Sigmoid colon (tissue), 7 donors: Measurements from ENCODE around the gene MYEOV. TPM values are rescaled to one million over a fixed set of nuclear protein-coding genes. Genes with fewer than 3 reads are reported as not detected.

ENCODE experiments used
- DNase-seq: peaks from one replicate; pipeline ENCODE4 v3.0.0-alpha.2; 2019
- H3K27ac ChIP-seq, 4 donors: fragments of 200-600 bp; sonication (generic); one replicate each; pipeline ENCODE4 v1.5.1; 2016 to 2019; ENCODE audit warnings: mild to moderate bottlenecking in 1 of 4
- H3K27me3 ChIP-seq, 3 donors: fragments of 200-600 bp; sonication (generic); one replicate each; pipeline ENCODE4 v1.5.1; 2019; ENCODE audit warnings: mild to moderate bottlenecking in 1 of 3
- H3K36me3 ChIP-seq, 4 donors: fragments of 200-600 bp; sonication (generic); one replicate each; pipeline ENCODE4 v1.5.1; 2016 to 2019
- H3K4me1 ChIP-seq, 4 donors: fragments of 200-600 bp; sonication (generic); one replicate each; pipeline ENCODE4 v1.5.1; 2017 to 2019
- H3K4me3 ChIP-seq, 4 donors: fragments of 200-600 bp; sonication (generic); one replicate each; pipeline ENCODE4 v1.5.1; 2017 to 2019; ENCODE audit warnings: mild to moderate bottlenecking in 2 of 4, moderate library complexity in 1 of 4
- H3K9me3 ChIP-seq, 4 donors: fragments of 200-600 bp in 3 of 4; sonication (generic) in 3 of 4; one replicate each; pipeline versions ENCODE4 v1.5.1 to v1.6.1; 2013 to 2019
- CTCF ChIP-seq, 4 experiments: fragments of 450-650 bp in 3 of 4; fragments of 200-600 bp in 1 of 4; IDR thresholded peaks; one replicate each; pipeline ENCODE4 v1.5.1; 2016 to 2019; ENCODE audit warnings: antibody characterized with exemption in 4 of 4, mild to moderate bottlenecking in 3 of 4, moderate library complexity in 2 of 4
- EP300 ChIP-seq, 4 donors: sonication (generic); formaldehyde crosslinking; IDR thresholded peaks; one replicate each; pipeline ENCODE4 v1.6.1; 2017; ENCODE audit warnings: antibody characterized with exemption in 4 of 4
- POLR2A ChIP-seq, 2 donors: fragments of 450-650 bp; IDR thresholded peaks; one replicate each; pipeline ENCODE4 v1.6.1; 2016; ENCODE audit warnings: antibody characterized with exemption in 2 of 2, mild to moderate bottlenecking in 2 of 2, moderate library complexity in 2 of 2
- POLR2AphosphoS5 ChIP-seq, 4 donors: sonication (generic); formaldehyde crosslinking; IDR thresholded peaks; one replicate each; pipeline ENCODE4 v1.6.1; 2017; ENCODE audit warnings: antibody characterized with exemption in 4 of 4
- WGBS, 2 donors: extraction: QIAGEN DNeasy Blood & Tissue Kit; methylation state at CpG; one replicate each; pipeline ENCODE4 v1.1.7; 2013; 5-methylcytosine and 5-hydroxymethylcytosine counted together
- intact Hi-C: fragments of 100-400 bp; cut with DNase I; formaldehyde crosslinking; loops from one replicate; pipeline ENCODE4 v1.15.1; 2023
- polyA plus RNA-seq, 3 donors: library from polyadenylated mRNA; stranded (reverse); fragments of 200-250 nt; gene quantifications; one replicate each; pipeline ENCODE4 v1.2.3, GENCODE V29; 2013
- total RNA-seq, 4 donors: library from RNA; depleted of rRNA; stranded (reverse); fragments of >200 nt; gene quantifications; one replicate each; pipeline ENCODE4 v1.1.0, GENCODE V29; 2016
- donor health status: healthy with polysubstance abuse.
- donor health status: Bipolar disorder and iron deficiency.
- donor health status: healthy.

Gene MYEOV
- total and polyA plus RNA-seq, 7 donors, result 1.2 to 11.1 (median 10.1) TPM; not detected in 4

- no peak for TF ChIP-seq CTCF (IDR thresholded peaks at IDR 0.05)
- TF ChIP-seq POLR2A (IDR thresholded peaks at IDR 0.05), result no peak
- no peak for TF ChIP-seq POLR2AphosphoS5 (IDR thresholded peaks at IDR 0.05)
- TF ChIP-seq EP300 (IDR thresholded peaks at IDR 0.05), result no peak
- no peaks in the 10 kb centered on the region for H3K36me3 ChIP-seq
- H3K4me1 ChIP-seq, result peaks cover 0 to 27% (median 17%) of the 10 kb centered on the region in 4 donors
- no peak overlapping the region for H3K4me3 ChIP-seq
- no peak overlapping the region for H3K27ac ChIP-seq
- no peaks in the 10 kb centered on the region for H3K9me3 ChIP-seq
- no peak for DNase-seq
- 94 to 98% methylated on average over 8 of the region's 8 CpGs for WGBS, 2 donors
- intact Hi-C loops, result no loop called here
- H3K27me3 ChIP-seq, result no peaks in the 10 kb centered on the region
These were observed 8.6 kb downstream of the MYEOV start for GRCh38 chr11:69302447-69303020.

- no peak overlapping the region for H3K27ac ChIP-seq
- H3K36me3 ChIP-seq, result no peaks in the 10 kb centered on the region
- 96% methylated on average over 18 of the region's 18 CpGs for WGBS, 2 donors
- H3K9me3 ChIP-seq, result no peaks in the 10 kb centered on the region
- no peak overlapping the region for H3K4me3 ChIP-seq
- H3K27me3 ChIP-seq, result no peaks in the 10 kb centered on the region
- intact Hi-C loops, result no loop called here
- peaks cover 0 to 18% (median 8%) of the 10 kb centered on the region in 4 donors for H3K4me1 ChIP-seq
- no peak for DNase-seq
- TF ChIP-seq CTCF (IDR thresholded peaks at IDR 0.05), result no peak
- no peak for TF ChIP-seq POLR2AphosphoS5 (IDR thresholded peaks at IDR 0.05)
These were observed 9.5 kb downstream of the MYEOV start for GRCh38 chr11:69303427-69303826.

GRCh38 chr11:69304258-69304657, 10.3 kb downstream of the MYEOV start:
- Histone ChIP-seq H3K27me3 (no peaks in the 10 kb centered on the region), H3K27ac (no peak overlapping the region), H3K36me3 (no peaks in the 10 kb centered on the region), H3K9me3 (no peaks in the 10 kb centered on the region), H3K4me1 (peaks cover 0 to 11% (median 0%) of the 10 kb centered on the region in 4 donors), H3K4me3 (no peak overlapping the region)
- WGBS, 2 donors, result 40 to 95% methylated on average over 1 of the region's 1 CpG
- no peak for TF ChIP-seq POLR2A (IDR thresholded peaks at IDR 0.05)
- no peak for TF ChIP-seq EP300 (IDR thresholded peaks at IDR 0.05)
- no peak for TF ChIP-seq CTCF (IDR thresholded peaks at IDR 0.05)
- DNase-seq, result no peak
- intact Hi-C loops, result no loop called here

DNA sequence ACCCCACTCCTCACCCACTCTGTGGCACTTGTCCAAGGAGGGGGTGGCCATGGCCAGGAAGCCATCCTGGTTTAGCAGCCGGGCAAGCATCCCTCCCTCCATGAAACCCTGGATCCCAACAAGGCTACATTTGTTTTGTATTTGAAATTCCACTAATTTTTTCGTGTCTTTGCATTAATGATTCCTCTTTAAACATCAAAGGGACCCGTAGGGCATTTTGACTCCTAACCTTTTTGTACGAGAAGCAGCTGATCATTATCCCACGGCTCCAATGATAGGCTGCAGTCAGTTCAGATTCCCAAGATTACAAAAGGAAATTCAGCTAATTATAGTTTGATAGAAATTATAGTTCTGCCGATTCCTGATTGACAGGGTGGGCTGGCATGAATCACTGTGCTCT, 10.7 kb downstream of the MYEOV start:
- TF ChIP-seq CTCF (IDR thresholded peaks at IDR 0.05), result no peak
- no peak for TF ChIP-seq EP300 (IDR thresholded peaks at IDR 0.05)
- TF ChIP-seq POLR2A (IDR thresholded peaks at IDR 0.05), result no peak
- no peak for TF ChIP-seq POLR2AphosphoS5 (IDR thresholded peaks at IDR 0.05)
- intact Hi-C loops, result no loop called here
- no peak overlapping the region for H3K4me3 ChIP-seq
- H3K27me3 ChIP-seq, result no peaks in the 10 kb centered on the region
- DNase-seq, result no peak
- WGBS, 2 donors, result 82 to 86% methylated on average over 6 of the region's 6 CpGs
- H3K4me1 ChIP-seq, result peaks cover 0 to 11% (median 0%) of the 10 kb centered on the region in 4 donors
- no peaks in the 10 kb centered on the region for H3K36me3 ChIP-seq
- no peak overlapping the region for H3K27ac ChIP-seq
- no peaks in the 10 kb centered on the region for H3K9me3 ChIP-seq
